ENCODE measurements around the gene PEX12.

DNA sequence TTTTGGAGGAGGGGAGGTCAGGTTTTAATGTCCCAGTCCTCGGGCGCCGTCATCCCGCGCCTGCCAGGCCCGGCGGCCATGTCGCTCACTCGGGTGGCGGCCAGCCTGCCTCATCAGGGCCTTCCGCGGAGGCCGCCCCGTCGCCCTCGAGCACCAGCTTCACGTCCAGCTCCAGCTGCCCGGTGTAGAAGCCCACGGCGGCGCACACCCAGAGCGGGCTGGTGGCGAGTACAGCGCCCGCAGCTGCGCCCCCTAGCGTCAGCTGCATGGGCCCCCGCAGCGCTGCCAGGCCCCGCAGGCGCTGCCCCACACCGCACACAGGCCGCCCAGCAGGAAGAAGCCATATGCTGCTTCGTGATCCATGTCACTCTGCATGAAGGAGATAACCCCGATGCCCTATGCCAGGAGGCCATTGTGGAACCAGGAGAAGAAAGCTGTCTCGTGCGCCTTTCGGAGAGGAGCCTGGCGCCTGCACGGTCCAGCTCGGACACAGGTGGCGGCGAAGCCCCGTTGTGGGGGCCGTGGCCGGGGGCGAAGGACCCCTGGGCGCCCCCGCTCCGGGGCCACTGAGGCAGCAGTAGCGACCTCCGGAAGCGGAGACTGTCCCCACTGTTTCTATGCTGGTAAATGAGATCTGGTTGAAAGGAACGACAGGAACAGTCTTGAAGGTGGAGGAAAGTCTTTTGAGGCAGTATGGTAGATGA, 18.3 kb upstream of the PEX12 start:
- TF ChIP-seq POLR2AphosphoS5 (IDR thresholded peaks at IDR 0.05; ENCODE audit: insufficient read depth in 1 of 2, low read depth in 1 of 2): no peak
- TF ChIP-seq, protein P1, sequence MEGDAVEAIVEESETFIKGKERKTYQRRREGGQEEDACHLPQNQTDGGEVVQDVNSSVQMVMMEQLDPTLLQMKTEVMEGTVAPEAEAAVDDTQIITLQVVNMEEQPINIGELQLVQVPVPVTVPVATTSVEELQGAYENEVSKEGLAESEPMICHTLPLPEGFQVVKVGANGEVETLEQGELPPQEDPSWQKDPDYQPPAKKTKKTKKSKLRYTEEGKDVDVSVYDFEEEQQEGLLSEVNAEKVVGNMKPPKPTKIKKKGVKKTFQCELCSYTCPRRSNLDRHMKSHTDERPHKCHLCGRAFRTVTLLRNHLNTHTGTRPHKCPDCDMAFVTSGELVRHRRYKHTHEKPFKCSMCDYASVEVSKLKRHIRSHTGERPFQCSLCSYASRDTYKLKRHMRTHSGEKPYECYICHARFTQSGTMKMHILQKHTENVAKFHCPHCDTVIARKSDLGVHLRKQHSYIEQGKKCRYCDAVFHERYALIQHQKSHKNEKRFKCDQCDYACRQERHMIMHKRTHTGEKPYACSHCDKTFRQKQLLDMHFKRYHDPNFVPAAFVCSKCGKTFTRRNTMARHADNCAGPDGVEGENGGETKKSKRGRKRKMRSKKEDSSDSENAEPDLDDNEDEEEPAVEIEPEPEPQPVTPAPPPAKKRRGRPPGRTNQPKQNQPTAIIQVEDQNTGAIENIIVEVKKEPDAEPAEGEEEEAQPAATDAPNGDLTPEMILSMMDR (IDR thresholded peaks at IDR 0.05): no peak
- no peak for TF ChIP-seq POLR2A (IDR thresholded peaks at IDR 0.05)
